Adipocyte (in vitro differentiated cells): ENCODE data around the gene GPRASP1.

Experiments
- DNase-seq: peaks from one replicate; pipeline ENCODE4 v3.0.0-alpha.2; 2015; ENCODE audit warnings: low read depth
- H3K27me3 ChIP-seq: replicated peaks from 2 replicates; pipeline ENCODE4 v1.7.0; 2013; ENCODE audit warnings: mild to moderate bottlenecking, low read length, moderate library complexity; ENCODE audit not compliant: control insufficient read depth, insufficient read depth
- H3K36me3 ChIP-seq: 2 replicates; pipeline ENCODE4 v1.7.0; 2013; ENCODE audit warnings: low read length, mild to moderate bottlenecking, moderate library complexity; ENCODE audit not compliant: control insufficient read depth, insufficient read depth, severe bottlenecking
- H3K4me1 ChIP-seq: 2 replicates; pipeline ENCODE4 v1.7.0; 2013; ENCODE audit warnings: mild to moderate bottlenecking, low read length, moderate library complexity; ENCODE audit not compliant: control insufficient read depth, insufficient read depth
- H3K4me3 ChIP-seq: 2 replicates; pipeline ENCODE4 v1.7.0; 2013; ENCODE audit warnings: mild to moderate bottlenecking, low read length, moderate library complexity
- H3K9ac ChIP-seq: 2 replicates; pipeline ENCODE4 v1.7.0; 2013; ENCODE audit warnings: mild to moderate bottlenecking, low read length, moderate library complexity
- H3K9me3 ChIP-seq: 2 replicates; pipeline ENCODE4 v1.7.0; 2013; ENCODE audit warnings: mild to moderate bottlenecking, low read length, moderate library complexity; ENCODE audit not compliant: control insufficient read depth

GPRASP1 gene, protein sequence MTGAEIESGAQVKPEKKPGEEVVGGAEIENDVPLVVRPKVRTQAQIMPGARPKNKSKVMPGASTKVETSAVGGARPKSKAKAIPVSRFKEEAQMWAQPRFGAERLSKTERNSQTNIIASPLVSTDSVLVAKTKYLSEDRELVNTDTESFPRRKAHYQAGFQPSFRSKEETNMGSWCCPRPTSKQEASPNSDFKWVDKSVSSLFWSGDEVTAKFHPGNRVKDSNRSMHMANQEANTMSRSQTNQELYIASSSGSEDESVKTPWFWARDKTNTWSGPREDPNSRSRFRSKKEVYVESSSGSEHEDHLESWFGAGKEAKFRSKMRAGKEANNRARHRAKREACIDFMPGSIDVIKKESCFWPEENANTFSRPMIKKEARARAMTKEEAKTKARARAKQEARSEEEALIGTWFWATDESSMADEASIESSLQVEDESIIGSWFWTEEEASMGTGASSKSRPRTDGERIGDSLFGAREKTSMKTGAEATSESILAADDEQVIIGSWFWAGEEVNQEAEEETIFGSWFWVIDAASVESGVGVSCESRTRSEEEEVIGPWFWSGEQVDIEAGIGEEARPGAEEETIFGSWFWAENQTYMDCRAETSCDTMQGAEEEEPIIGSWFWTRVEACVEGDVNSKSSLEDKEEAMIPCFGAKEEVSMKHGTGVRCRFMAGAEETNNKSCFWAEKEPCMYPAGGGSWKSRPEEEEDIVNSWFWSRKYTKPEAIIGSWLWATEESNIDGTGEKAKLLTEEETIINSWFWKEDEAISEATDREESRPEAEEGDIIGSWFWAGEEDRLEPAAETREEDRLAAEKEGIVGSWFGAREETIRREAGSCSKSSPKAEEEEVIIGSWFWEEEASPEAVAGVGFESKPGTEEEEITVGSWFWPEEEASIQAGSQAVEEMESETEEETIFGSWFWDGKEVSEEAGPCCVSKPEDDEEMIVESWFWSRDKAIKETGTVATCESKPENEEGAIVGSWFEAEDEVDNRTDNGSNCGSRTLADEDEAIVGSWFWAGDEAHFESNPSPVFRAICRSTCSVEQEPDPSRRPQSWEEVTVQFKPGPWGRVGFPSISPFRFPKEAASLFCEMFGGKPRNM (N-terminal part only)

DNA sequence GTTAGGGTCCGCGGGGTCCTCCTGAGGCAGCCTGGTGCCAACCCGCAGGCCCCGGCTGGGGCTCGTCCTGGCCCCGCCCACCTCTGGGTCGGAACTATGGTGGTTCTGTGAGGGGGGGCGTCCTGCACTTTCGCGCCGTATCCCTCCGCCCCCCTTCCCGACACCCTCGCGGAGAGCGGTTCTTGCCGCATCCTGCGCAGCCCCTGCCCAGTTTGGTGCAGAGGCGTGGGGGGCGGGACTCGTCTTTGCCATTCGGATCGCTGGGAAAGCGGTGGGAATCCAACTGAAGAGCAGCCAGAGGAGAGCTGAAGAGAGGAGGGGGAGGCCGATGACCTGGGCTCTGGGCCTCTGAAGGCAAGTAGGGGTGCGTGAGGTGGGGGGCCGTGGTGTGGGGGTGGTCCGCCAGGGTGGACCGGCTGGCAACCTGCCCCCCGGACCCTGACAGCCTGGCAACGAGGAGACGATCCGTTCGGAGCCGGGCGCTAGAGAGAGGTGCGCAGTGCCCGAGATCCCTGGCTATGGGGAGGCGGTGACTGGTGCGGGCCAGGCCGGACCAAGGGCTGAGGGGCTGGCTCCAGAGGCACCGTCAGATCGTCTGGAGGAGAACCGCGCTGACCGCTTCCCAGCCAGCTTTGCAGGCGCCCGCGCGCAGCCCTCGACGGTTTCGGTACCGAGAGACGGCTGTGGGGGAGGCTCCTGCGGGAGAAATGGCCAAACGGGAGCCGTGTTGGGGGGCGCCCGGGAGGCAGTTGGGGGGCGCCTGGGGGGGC, at the start of gene GPRASP1:
Gene GPRASP1 (plus strand): TSS at position 242 of the 770 bp plus-strand sequence. CDS start 2,431 bp downstream, outside the sequence.
- DNase-seq: peak; percentile 46
- Histone ChIP-seq H3K36me3 (no peaks in the 10 kb centered on the region), H3K9ac (peak within 1 kb of the TSS; percentile 73), H3K4me3 (peak within 1 kb of the TSS; percentile 78), H3K9me3 (no peaks in the 10 kb centered on the region), H3K27me3 (no peaks in the 10 kb centered on the region), H3K4me1 (no peaks in the 10 kb centered on the region)

DNA sequence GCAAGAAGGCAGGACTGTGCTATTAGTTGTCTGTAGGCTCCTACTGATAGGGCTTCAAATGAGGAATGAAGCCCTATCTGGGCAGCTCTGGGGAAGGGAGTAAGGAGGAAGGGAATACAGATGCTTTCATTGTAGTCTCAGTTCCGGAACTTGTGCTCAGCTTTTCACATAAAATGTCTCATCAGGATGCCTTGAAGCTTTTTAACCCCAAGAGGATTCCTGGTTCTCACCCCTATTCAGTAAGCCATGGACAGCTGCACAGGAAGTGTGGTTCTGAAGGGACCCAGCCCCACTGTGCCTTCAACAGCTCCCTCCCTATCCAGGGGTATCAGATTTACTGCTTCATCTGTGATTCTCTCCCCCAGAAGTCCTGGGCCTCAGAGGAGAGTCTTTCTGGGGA, 47.0 kb upstream of the GPRASP1 start:
- H3K36me3 ChIP-seq: no peaks in the 10 kb centered on the region
- no peak overlapping the region for H3K4me3 ChIP-seq
- H3K4me1 ChIP-seq: peaks cover 5% of the 10 kb centered on the region
- H3K9me3 ChIP-seq: no peaks in the 10 kb centered on the region
- peaks cover 5% of the 10 kb centered on the region for H3K27me3 ChIP-seq
- no peak for DNase-seq
- H3K9ac ChIP-seq: no peak overlapping the region

DNA sequence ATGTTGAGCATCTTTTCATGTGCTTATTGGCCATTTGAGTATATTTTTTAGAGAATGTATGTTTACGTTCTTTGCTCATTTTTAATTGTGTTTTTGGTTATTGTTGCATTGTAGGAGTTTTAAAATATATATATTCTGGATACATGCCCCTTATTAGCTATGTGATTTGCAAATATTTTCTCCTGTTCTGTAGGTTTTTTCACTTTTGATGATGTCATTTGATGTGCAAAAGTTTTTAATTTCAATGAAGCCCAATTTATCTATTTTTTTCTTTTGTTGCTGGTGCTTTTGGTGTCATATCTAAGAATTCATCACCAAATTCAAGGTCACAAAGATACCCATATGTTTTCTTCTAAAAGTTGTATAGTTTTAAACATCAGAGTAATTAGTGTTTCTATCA, 45.2 kb upstream of the GPRASP1 start:
- H3K27me3 ChIP-seq: no peaks in the 10 kb centered on the region
- no peak overlapping the region for H3K4me3 ChIP-seq
- no peaks in the 10 kb centered on the region for H3K9me3 ChIP-seq
- H3K4me1 ChIP-seq: no peaks in the 10 kb centered on the region
- no peak overlapping the region for H3K9ac ChIP-seq
- no peaks in the 10 kb centered on the region for H3K36me3 ChIP-seq
- DNase-seq: no peak

DNA sequence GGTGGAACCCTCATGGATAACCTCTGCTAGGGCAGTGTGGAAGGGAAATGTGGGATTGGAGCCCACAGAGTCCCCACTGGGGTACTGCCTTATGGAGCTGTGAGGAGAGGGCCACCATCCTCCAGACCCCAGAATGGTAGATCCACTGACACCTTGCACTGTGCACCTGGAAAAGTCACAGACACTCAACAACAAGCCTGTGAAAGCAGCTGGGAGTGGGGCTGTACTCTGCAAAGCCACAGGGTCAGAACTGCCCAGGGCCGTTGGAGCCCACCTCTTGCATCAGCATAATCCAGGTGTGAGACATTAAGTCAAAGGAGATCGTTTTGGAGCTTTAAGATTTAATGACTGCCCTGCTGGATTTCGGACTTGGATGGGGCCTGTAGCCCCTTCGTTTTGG, 40.4 kb upstream of the GPRASP1 start:
- no peaks in the 10 kb centered on the region for H3K4me1 ChIP-seq
- H3K9me3 ChIP-seq: no peaks in the 10 kb centered on the region
- peaks cover 3% of the 10 kb centered on the region for H3K27me3 ChIP-seq
- H3K4me3 ChIP-seq: no peak overlapping the region
- DNase-seq: no peak
- no peaks in the 10 kb centered on the region for H3K36me3 ChIP-seq
- no peak overlapping the region for H3K9ac ChIP-seq

DNA sequence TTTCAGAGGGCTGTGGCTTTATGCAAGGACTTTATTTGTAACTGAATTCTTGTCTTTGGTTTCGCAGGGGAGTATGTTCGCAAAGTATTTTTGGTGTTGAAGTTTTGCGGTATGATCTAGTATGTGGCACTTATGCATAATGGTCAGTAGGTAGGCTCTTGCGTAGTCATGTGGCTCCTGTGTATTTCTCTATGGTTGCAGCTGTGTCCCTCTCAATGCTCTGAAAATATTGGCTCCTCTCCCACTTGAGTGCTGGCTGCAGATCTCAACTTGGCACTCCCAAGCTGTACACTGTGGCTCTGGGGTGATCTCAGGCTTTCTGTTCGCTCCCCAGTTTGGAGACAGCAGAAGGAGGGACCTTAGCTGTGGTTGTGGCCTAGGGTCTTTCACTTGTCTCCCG, 27.2 kb upstream of the GPRASP1 start:
- H3K4me3 ChIP-seq: no peak overlapping the region

DNA sequence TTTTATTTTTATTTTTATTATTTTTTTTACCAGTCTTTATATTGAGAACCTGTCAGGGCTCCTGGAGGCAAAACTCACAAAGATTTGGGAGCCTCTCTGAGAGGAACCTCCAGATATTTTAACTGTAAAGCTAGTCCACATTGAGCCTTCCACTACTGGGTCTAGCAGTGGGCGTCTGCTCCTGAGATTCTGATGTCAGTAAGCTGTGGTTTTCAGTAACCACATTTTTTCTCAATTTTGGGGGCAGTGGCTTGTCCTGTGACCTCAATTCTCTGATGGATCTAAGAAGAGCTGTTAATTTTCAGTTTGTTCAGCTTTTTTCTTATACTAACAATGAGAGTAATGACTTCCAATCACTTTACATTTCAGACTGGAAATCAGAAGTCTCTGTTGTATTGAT, 23.6 kb upstream of the GPRASP1 start:
- Histone ChIP-seq H3K9me3 (peaks cover 17% of the 10 kb centered on the region), H3K4me3 (no peak overlapping the region), H3K9ac (no peak overlapping the region), H3K27me3 (no peaks in the 10 kb centered on the region), H3K36me3 (no peaks in the 10 kb centered on the region), H3K4me1 (peaks cover 14% of the 10 kb centered on the region)
- DNase-seq: no peak

More for the DNA sequence above, 27.2 kb upstream of the GPRASP1 start:
- Histone ChIP-seq H3K36me3 (no peaks in the 10 kb centered on the region), H3K9ac (no peak overlapping the region), H3K4me1 (peaks cover 14% of the 10 kb centered on the region), H3K9me3 (peaks cover 48% of the 10 kb centered on the region), H3K27me3 (no peaks in the 10 kb centered on the region)
- no peak for DNase-seq

DNA sequence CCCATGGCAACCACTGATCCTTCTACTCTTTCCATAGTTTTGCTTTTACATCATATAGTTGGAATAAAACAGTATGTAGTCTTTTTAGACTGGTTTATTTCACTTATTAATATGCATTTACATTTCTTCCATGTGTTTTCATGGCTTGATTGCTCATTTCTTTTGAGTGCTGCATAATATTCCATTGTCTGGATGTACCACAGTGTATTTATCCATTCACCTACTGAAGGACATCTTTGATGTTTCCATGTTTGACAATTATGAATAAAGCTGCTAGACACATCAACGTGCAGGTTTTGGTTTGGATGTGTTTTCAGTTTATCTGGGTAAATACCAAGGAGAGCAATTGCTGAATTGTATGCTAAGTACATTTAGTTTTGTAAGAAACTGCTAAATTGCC, 13.7 kb upstream of the GPRASP1 start:
- Histone ChIP-seq H3K4me1 (no peaks in the 10 kb centered on the region), H3K9me3 (peaks cover 8% of the 10 kb centered on the region), H3K36me3 (peaks cover 3% of the 10 kb centered on the region), H3K9ac (no peak overlapping the region), H3K4me3 (no peak overlapping the region), H3K27me3 (no peaks in the 10 kb centered on the region)
- DNase-seq: no peak

DNA sequence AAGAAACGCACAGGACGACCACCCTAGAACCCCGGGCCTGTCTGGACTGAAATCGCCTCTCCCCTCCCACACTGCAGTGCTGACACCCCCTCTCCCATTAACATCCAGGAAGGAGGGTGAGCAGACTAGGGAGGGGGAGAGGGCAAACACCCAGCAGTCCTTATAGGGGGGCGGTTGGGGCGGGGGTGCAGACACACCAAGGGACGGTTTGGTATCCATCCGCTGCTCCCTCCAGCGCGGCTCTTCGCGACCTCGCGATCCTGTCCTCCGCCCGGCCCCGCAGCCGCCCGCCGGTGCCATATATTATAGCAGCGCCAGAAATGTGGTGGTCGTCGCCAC, 411 bp upstream of the GPRASP1 start:
- Histone ChIP-seq H3K4me3 (peak overlapping the region; percentile 78), H3K9ac (peak overlapping the region; percentile 73), H3K4me1 (no peaks in the 10 kb centered on the region), H3K36me3 (no peaks in the 10 kb centered on the region), H3K27me3 (no peaks in the 10 kb centered on the region), H3K9me3 (no peaks in the 10 kb centered on the region)
- DNase-seq: no peak

DNA sequence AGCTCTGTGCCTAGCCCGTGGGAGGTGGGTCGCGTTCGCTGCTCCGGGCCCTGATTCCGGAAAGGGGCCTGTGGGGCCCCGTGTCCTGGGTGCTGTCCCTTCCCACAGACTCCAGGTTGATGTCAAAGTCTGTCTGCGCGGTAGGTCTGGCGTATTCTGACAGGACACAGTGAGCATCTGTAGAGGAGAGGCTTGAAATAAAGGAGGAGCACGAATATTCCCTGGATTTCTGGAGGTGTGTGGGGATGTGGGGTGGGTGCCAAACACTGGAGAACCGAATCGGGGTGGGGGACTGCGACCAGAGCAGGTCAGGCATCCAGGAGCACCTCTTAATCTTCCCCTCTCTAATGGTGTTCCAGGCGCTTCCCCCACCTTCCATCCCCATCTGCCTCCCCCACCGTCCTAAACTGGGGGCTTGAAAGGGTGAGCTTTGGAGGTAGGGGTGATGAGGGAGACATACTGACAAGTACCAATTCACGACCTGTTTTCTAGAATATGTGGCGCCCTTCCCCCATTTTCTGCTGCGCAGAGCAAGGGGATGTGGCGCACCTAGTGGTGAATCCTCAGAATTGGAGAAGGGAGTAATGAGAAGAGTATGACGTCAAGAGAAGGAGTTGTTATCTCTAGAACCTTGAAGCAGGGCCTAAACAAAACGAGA, 877 bp downstream of the GPRASP1 start:
- H3K36me3 ChIP-seq: no peaks in the 10 kb centered on the region
- peak overlapping the region; percentile 73 for H3K9ac ChIP-seq
- H3K4me1 ChIP-seq: peaks cover 2% of the 10 kb centered on the region
- H3K9me3 ChIP-seq: no peaks in the 10 kb centered on the region
- peak overlapping the region; percentile 78 for H3K4me3 ChIP-seq
- peak; percentile 59 for DNase-seq
- no peaks in the 10 kb centered on the region for H3K27me3 ChIP-seq

DNA sequence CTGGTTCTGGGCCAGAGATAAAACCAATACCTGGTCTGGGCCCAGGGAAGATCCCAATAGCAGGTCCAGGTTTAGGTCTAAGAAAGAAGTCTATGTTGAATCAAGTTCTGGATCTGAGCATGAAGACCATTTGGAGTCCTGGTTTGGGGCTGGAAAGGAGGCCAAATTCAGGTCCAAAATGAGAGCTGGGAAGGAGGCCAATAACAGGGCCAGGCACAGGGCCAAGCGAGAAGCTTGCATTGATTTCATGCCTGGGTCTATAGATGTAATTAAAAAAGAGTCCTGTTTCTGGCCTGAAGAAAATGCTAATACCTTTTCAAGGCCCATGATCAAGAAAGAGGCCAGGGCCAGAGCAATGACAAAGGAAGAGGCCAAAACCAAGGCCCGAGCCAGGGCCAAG, 3.4 kb downstream of the GPRASP1 start:
- DNase-seq: no peak
- Histone ChIP-seq H3K4me3 (no peak overlapping the region), H3K36me3 (no peaks in the 10 kb centered on the region), H3K4me1 (peaks cover 19% of the 10 kb centered on the region), H3K27me3 (no peaks in the 10 kb centered on the region), H3K9me3 (no peaks in the 10 kb centered on the region), H3K9ac (no peak overlapping the region)
